Measurements from ENCODE around the gene SERPINB10. TPM values are rescaled to one million over a fixed set of nuclear protein-coding genes. Genes with fewer than 3 reads are reported as not detected.

SERPINB10 gene
- total RNA-seq, 2 donors from 2014 or later = 0.47 TPM; not detected in 1

GRCh38 chr18:63892566-63892965 lies 15.2 kb upstream of the SERPINB10 start:
- no peak for DNase-seq (ENCODE audit: low spot score)
- H3K4me3 ChIP-seq = no peak overlapping the region
- H3K36me3 ChIP-seq = no peaks in the 10 kb centered on the region
- no peaks in the 10 kb centered on the region for H3K4me1 ChIP-seq
- no peaks in the 10 kb centered on the region for H3K9me3 ChIP-seq
- H3K27ac ChIP-seq = no peak overlapping the region
- H3K27me3 ChIP-seq = no peaks in the 10 kb centered on the region
- TF ChIP-seq, protein P1, sequence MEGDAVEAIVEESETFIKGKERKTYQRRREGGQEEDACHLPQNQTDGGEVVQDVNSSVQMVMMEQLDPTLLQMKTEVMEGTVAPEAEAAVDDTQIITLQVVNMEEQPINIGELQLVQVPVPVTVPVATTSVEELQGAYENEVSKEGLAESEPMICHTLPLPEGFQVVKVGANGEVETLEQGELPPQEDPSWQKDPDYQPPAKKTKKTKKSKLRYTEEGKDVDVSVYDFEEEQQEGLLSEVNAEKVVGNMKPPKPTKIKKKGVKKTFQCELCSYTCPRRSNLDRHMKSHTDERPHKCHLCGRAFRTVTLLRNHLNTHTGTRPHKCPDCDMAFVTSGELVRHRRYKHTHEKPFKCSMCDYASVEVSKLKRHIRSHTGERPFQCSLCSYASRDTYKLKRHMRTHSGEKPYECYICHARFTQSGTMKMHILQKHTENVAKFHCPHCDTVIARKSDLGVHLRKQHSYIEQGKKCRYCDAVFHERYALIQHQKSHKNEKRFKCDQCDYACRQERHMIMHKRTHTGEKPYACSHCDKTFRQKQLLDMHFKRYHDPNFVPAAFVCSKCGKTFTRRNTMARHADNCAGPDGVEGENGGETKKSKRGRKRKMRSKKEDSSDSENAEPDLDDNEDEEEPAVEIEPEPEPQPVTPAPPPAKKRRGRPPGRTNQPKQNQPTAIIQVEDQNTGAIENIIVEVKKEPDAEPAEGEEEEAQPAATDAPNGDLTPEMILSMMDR (IDR thresholded peaks at IDR 0.05) = no peak

GRCh38 chr18:63894106-63894772 lies 13.5 kb upstream of the SERPINB10 start:
- no peak overlapping the region for H3K27ac ChIP-seq
- TF ChIP-seq, protein P1 (IDR thresholded peaks at IDR 0.05) = no peak
- no peak overlapping the region for H3K4me3 ChIP-seq
- no peaks in the 10 kb centered on the region for H3K27me3 ChIP-seq
- no peaks in the 10 kb centered on the region for H3K36me3 ChIP-seq
- H3K4me1 ChIP-seq = no peaks in the 10 kb centered on the region
- no peak for DNase-seq (ENCODE audit: low spot score)
- no peaks in the 10 kb centered on the region for H3K9me3 ChIP-seq

GRCh38 chr18:63895190-63895589 lies 12.6 kb upstream of the SERPINB10 start:
- Histone ChIP-seq H3K4me3 (no peak overlapping the region), H3K9me3 (no peaks in the 10 kb centered on the region), H3K4me1 (no peaks in the 10 kb centered on the region), H3K36me3 (no peaks in the 10 kb centered on the region), H3K27ac (no peak overlapping the region), H3K27me3 (no peaks in the 10 kb centered on the region)
- TF ChIP-seq, protein P1 (IDR thresholded peaks at IDR 0.05) = no peak
- DNase-seq (ENCODE audit: low spot score) = no peak

GRCh38 chr18:63897072-63897471 lies 10.7 kb upstream of the SERPINB10 start:
- Histone ChIP-seq H3K27me3 (no peaks in the 10 kb centered on the region), H3K4me3 (no peak overlapping the region), H3K4me1 (no peaks in the 10 kb centered on the region), H3K27ac (no peak overlapping the region), H3K9me3 (no peaks in the 10 kb centered on the region), H3K36me3 (no peaks in the 10 kb centered on the region)
- TF ChIP-seq, protein P1 (IDR thresholded peaks at IDR 0.05) = no peak
- no peak for DNase-seq (ENCODE audit: low spot score)

- Histone ChIP-seq H3K27ac (no peak overlapping the region), H3K4me1 (no peaks in the 10 kb centered on the region), H3K9me3 (no peaks in the 10 kb centered on the region), H3K36me3 (no peaks in the 10 kb centered on the region), H3K27me3 (no peaks in the 10 kb centered on the region), H3K4me3 (no peak overlapping the region)
- TF ChIP-seq, protein P1 (IDR thresholded peaks at IDR 0.05) = no peak
- no peak for DNase-seq (ENCODE audit: low spot score)
Observed at GRCh38 chr18:63899206-63899605, 8.6 kb upstream of the SERPINB10 start.
